ENCODE measurements around the gene MUCL3.

- TF ChIP-seq EZH2 (IDR thresholded peaks at IDR 0.05; ENCODE audit: insufficient read depth, low read length) (no peak), CTCF (IDR thresholded peaks at IDR 0.05; ENCODE audit: insufficient read depth, low read depth, low read length) (no peak)
Measured at GRCh38 chr6:30990422-30991086, 49.8 kb downstream of the MUCL3 start.

All from astrocyte (in vitro differentiated cells and primary cell).